GM18511 (cell line): ENCODE measurements around the gene FARS2.

Source experiments
- ATAC-seq: cut with Tn5 transposase; IDR thresholded peaks from one replicate; pipeline ENCODE4 v1.9.1; 2021; ENCODE audit warnings: mild to moderate bottlenecking, moderate library complexity; ENCODE audit not compliant: unreplicated experiment

The FARS2 gene

GRCh38 chr6:5412663-5413062, 151.3 kb downstream of the FARS2 start:
- ATAC-seq, result no peak

DNA sequence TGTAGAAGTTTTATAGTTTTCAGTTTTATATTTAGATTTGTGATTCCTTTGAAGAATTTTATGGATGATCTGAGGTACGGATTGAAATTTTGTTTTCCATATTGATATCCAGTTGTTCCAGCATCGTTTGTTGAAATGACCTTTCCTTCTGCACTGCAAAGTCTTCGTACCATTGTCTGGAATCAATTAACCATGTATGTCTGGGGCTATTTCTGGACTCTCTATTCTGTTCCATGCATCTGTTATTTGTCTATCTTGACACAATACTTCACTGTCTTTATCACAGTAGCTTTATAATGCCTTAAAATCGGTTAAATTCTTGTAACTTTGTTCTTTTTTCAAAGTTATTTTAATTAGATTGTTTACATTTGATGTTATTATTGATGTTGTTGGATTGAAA, 154.9 kb downstream of the FARS2 start:
- ATAC-seq, result no peak

DNA sequence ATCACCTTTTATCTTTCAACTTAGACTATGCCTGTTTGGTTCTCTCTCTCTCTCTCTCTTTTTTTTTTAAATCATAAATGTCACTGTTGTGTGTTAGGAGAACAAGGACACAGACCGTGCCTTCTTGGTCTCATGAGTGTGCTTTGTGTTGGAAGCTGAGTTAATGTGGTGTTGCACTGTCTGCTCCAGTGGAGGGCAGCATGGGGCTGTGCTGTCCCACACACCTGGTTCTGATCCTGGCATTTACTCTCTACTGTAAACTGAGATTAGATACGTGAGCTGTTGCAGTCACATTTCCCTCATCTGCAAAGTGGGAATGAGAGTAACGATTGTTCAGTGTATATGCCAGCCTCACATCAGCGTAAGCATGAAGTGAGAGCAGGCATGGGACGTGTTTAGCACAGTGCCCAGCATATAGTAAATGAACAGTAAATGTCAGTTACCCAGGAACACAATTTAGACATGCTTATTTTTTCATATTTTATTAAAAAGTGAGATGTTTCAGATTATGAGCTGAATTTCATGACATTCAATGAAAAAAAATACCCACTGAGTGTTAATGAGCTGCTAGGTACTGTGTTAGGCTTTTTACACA, 161.1 kb downstream of the FARS2 start:
- no peak for ATAC-seq

GRCh38 chr6:5423251-5423650, 161.9 kb downstream of the FARS2 start:
- ATAC-seq, result no peak

GRCh38 chr6:5424726-5425125, 163.4 kb downstream of the FARS2 start:
- ATAC-seq, result no peak

GRCh38 chr6:5425267-5425666, 164.0 kb downstream of the FARS2 start:
- no peak for ATAC-seq

DNA sequence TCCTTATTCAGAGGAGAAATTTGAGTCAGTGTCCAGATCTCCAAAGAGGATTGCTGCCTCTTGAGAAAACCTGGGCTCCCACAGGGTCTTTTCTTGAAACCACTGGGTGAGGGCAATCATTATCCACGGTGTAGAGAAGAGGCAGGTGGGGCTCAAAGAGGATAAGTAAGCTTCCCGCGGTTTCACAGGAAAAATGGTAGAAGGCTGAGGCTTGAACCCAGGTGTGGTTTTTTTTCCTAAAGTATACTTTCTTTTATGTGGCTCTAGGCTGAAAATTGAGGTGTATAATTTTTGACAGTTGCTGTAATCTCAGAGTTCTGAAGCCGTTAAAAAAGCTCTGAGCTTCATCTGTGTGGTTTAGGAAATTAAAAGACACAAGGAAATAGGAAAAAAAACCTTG, 164.5 kb downstream of the FARS2 start:
- no peak for ATAC-seq

- no peak for ATAC-seq
Measured at GRCh38 chr6:5427586-5427985, 166.3 kb downstream of the FARS2 start.

DNA sequence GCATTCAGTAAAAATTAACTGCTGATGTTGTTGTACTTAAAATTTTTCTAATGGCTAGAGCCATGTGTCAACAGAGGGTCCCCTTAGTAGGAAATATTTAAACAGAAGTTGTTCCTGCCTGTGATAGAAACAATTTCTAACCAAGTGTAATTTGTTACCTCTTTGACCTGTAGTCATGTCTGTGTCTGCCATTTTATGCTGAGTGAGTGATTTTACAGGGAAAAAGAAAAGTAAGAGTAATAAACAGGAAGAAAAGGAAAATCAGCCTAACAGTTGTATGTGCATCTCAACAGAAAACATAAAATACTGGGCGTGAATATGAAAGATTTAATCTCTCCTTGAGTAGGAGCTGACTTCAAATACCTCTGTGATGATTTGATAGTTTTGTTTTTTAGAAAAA, 172.0 kb downstream of the FARS2 start:
- ATAC-seq, result no peak

GRCh38 chr6:5435449-5435848, 174.1 kb downstream of the FARS2 start:
- no peak for ATAC-seq

DNA sequence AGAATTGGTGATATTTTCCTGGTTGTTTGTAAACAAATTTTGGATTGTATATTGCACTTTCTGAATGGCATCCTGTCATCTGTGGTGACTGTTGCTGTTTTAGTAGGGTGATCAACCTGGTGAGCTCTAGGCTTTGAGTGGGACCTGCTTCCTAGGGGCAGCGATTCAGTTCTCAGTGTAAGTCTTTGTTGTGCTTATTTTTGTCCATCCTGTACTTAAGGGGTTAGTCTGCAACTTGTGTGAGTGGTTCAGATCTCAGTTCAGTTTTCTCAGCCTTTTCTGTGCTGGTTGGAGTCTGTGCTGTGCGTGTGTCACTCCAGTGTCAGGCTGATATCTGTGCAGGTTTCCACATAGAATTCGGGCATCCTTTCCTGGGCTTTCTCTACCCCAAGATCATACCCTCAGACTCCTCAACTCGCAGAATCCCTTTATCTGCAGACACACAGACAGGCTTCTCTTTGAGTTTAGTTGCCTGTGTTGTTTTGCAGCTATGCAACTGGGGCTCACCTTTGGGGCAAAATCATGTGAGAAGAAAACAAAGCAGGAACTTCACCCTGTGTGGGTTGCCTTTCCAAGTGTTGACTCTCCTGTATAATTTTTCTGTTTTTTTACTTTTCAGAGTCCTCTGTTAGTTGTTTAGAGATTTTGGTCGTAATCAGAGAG, 177.7 kb downstream of the FARS2 start:
- ATAC-seq, result no peak

DNA sequence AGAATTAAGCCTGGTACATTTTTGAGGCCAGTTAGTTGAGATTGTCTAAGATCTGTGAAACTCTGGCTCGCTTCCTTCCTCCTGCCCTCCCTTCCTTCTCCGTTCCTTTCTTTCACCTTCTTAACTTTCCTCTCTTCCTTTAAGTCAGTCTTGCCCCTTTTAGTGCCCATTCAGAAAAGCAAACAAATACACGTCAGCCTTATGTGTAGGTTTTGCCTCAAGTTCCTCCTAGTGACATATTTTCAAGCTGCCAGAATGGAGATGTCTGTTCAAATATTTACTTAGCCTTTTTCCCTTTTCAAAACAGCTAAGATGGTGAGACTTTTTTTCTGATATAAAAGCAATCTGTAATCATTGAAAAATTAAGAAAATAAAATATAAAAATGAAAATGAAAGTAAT, 178.4 kb downstream of the FARS2 start:
- ATAC-seq, result no peak

GRCh38 chr6:5442319-5442718, 181.0 kb downstream of the FARS2 start:
- no peak for ATAC-seq

GRCh38 chr6:5442916-5443315, 181.6 kb downstream of the FARS2 start:
- no peak for ATAC-seq

GRCh38 chr6:5443491-5443890, 182.2 kb downstream of the FARS2 start:
- ATAC-seq, result no peak

DNA sequence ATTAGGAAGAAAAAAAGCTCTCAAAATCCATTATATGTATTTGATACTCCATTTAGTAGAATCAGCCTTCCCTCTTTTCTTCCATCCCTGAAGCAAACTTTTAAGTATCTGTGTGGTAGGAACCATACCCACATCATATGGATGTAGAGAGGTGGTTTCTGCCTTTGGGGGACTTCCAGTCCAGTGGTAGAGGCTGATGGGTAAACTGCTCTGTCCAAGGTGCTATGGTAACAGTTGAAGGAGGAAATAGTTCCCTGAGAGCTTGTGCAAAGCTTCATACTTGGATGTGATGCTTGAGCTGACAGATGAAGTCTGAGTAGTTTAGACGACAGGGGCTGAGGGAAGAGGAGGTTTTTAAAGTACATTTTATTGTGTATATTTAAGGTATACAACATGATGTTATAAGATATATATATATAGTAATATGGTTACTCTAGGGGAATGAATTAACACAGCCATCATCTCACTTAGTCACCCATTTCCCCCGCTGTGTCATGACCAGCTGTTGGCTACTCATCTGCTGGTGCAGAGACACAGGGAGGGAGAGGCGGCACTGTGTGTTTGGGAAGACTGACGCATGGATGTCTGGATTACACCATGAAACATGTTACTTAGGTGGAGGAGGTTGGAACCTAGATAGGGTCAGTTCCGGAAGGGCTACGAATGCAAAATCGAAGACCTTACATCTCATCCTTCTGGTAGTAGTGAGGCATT, 185.2 kb downstream of the FARS2 start:
- no peak for ATAC-seq

GRCh38 chr6:5447921-5448320, 186.6 kb downstream of the FARS2 start:
- ATAC-seq, result no peak

GRCh38 chr6:5450073-5450472, 188.8 kb downstream of the FARS2 start:
- ATAC-seq, result no peak

DNA sequence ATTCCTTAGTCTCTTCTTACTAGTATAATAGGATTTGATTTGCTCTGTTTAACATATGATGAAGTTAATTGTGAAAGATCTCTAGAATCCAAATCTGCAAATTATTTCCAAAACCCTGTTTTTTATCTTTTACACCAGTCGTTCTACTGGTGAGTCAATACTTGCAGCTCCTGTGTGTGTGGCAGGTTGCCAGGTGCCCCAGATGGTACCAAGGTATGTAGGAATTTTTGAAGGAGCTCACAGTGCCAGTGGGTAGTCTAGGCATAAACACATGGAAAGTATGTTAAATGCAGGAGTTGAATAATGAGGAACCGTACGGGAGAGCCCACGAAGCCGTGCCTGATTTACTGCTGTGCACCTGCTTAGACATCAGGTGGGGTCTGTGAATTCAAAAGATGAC, 192.2 kb downstream of the FARS2 start:
- no peak for ATAC-seq

- ATAC-seq, result no peak
Measured at GRCh38 chr6:5455142-5455541, 193.8 kb downstream of the FARS2 start.

- no peak for ATAC-seq
Measured at GRCh38 chr6:5457041-5457440, 195.7 kb downstream of the FARS2 start.

DNA sequence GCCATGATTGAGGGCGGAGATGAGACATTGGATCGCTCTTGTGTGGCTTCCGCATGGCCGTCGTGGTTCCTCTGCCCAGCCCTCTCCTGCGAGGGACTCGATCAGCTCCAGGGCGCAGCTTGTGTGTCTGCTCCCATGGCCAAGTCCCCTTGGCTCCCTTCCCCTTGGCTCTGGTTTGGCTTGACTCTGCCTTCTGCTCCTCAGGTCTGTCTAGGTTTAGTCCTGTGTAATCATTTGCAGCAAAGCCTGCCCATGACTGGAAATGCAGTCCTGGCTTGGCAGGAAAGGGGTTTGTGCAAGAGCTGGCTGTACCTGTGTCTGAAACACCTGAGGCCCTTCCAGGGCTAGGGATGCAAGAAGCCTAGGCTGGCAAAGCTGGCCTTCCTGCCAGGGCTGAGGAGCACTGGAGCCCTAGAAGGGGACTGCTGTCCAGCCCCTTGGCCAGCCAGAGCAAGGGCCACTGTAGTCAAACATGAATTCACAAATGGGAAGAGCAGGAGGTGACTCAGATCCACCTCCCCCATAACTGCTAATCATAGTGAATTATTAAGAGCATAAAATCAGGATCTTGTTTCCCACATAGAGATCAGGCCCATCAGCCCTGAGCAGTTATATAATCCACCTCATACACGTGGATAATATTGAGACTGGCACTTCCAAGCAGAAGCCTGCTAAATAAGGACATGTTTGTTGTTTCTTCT, 196.8 kb downstream of the FARS2 start:
- no peak for ATAC-seq
